Measurements from ENCODE around the gene ZNF324.
"Not testable (repeated sequence)": the region's sequence is repeated elsewhere in the genome, so short reads cannot be mapped to it uniquely, and the experiment has no call there.

The ZNF324 gene

DNA sequence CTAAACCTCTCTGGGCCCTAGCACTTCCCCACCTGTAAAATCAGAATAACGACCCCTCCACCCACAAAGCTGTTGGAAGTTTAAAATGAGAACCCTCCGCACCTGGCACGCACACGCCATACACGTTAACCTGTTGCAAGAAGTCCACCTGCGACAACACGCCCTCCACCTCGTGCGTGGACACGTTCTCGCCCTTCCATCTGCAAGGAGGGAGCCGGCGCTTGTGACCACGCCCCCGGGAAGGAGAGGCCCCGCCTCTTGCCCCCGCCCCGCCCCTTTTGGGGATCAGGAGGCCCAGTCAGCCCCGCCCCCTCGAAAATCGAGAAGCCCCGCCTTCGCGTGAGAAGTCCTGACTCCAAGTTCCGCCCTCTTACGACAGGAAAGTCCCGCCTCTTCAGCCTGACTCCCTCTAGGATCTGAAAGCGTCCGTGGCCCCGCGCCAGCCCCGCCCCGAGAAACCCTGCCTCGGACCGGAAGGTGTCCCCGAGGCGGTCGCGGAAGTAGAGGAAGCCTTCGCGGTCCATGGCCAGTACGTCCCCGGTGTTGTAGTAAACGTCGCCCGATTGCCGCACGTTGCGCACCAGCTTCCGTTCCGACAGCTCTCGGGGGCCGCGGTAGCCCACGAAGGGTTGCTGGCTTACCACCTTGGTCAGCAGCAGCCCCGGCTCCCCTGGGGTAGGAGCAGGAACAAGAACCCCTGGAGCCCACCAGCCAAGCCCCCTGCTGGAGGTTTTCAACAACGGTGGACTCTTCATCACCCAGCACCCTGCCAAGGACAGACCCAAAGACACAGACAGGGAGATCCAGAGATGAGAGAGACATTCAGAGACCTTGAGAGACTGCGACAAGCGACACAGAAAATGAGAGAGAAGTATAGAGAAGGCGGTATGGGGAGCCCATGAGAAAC is 32.4 kb downstream of the ZNF324 start:
- DNase-seq (ENCODE audit: low read depth in 2 of 2): peak; percentile 89 to 98

DNA sequence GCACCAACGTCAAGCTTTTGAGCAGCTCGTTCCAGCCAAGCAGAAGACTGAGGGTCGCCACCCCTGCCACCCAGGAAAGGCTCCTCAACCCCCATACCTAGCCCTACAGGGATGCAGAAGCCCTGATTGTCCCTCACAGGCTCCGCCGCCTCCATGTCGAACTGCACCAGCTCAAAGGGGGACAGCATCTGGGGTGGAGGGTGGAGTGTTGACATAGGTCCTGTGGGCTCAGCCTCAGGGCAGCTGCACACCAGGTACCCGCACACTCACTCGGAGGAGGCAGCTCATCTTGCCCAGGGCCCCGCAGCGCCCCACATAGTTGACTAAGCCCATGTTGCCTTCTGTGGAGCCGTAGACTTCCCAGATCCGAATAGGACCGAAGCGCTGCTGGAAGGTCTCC is 33.4 kb downstream of the ZNF324 start:
- no peak for DNase-seq (ENCODE audit: low read depth in 2 of 2)

DNA sequence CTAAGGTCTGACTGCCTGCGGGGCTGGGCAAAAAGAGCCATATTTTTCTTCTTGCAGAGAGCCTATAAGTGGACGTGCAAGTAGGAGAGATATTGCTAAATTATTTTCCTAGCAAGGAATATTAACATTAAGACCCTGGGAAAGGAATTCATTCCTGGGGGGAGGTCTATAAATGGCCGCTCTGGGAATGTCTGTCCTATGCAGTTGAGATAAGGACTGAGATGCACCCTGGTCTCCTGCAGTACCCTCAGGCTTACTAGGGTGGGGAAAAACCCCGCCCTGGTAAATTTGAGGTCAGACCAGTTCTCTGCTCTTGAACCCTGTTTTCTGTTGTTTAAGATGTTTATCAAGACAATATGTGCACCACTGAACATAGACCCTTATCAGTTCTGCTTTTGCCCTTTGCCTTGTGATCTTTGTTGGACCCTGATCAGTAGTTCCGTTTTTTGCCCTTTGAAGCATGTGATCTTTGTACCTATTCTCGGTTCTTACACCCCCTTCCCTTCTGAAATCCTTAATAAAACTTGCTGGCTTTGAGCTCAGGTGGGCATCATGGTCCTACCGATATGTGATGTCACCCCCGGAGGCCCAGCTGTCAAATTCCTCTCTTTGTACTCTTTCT is 40.8 kb downstream of the ZNF324 start:
- DNase-seq (ENCODE audit: low read depth in 2 of 2): not testable (repeated sequence)

DNA sequence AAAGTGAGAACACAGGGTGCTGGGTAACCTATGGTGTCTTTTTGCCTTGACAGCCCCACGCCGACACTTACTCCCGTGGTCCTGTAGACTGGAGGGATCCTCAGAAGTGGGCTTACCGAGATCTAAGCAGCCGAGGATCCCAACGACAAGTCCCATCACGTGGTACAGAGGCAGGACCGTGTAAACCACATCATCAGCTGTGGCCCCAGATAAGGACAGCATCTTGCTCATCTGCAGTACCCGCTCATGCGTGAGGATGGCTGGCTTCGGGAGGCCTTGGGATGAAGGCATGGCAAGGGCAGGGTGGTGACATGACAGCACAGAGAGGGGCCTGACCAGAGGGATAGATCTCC is 42.8 kb downstream of the ZNF324 start:
- no peak for DNase-seq (ENCODE audit: low read depth in 2 of 2)

DNA sequence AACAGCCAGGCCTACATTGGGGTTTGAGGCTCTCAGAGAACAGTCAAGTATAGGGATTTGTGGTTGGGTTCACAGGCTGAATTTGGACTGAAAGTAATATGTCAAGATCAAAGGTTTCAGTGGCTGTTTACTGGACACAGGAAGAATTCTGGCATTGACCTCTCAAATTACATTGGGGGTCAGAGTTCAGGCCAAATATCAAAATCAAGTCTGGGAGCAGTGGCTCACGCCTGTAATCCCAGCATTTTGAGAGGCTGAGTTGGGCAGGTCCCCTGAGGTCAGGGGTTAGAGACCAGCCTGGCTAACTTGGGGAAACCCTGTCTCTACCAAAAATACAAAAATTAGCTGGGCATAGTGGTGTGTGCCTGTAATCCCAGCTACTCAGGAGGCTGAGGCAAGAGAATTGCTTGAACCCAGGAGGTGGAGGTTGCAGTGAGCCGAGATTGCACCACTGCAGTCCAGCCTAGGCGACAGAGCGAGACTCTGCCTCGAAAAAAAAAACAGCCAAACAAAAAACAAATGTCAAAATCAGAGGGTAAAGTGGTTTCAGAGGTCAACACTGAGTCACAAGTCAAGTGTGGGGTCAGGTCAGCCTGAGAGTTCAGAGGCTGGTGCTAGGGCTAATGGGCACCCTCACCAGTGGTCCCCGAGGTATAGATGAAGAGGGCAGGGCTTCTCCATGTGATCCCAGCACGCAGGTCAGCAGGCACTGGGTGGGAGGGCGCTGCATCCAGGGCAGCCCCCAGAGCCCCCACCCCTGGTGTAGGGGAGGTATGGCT is 43.4 kb downstream of the ZNF324 start:
- no peak for DNase-seq (ENCODE audit: low read depth in 2 of 2)

DNA sequence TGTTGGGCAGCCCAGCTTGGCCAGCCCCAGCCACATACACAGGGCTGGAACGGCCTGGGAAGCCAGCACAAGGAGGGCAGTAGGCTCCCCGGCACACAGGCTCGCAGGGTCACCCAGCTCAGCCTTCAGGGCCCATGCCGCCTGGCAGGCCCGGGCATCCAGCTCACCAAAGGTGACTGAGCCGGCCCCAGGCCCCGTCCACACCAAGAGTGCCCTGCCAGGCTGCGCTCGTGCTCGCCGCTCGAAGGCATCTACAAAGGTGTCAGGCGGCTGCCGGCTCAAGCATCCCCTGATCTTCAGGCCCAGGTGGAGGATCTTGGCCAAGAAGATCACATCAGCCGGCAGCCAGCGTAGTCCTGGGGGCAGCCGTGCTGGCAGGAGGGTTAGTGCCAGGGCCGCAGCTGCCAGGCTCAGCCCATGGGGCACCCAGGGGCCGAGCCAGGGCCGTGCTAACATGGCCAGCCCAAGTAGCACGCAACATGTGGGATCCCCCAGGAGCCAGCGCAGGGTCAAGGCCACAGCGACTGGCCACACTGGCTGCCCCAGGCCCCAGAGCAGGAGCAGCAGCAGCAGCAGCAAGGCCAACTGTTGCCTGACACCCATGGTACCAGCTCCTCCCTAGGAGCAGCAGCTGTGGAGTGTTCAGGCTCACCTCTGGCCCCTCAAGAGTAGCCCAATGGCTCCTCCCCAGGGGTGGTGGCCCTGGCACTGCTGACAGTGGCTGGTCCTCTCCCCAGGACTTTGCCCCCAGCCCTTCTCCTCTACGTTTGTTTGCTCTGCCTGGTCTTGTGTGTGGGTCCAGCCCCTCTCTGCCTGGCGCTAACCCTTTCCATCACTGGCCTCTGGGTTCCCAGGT is 44.7 kb downstream of the ZNF324 start, which contains the start of gene SLC27A5:
SLC27A5 (minus strand) TSS at position 640 of the 856 bp plus-strand sequence; CDS start at position 603, 37 bp downstream.
- DNase-seq (ENCODE audit: low read depth in 2 of 2): no peak

DNA sequence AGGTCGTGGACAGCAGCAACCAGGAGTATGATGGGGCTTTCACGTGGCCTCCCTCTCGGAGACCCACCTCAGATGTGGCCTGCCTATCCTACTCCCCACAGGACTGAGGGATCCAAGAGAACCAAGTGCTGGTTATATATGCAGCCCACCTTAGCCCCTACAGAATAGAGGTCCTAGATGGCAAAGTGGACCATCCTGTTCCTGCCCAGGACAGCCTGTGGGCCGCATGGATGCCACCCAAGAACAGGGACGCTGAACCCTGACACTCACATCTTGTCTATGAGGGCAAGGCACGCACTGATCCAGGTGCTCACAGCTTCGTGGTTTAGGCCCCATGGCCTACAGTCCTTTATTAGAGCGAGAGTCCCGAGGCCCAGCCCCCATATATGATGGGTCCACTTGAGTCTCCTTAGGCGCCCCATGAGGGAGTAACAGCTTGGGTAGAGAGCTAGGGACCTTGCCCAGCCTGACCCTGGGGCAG is 46.4 kb downstream of the ZNF324 start:
- DNase-seq (ENCODE audit: low read depth in 2 of 2): no peak

DNA sequence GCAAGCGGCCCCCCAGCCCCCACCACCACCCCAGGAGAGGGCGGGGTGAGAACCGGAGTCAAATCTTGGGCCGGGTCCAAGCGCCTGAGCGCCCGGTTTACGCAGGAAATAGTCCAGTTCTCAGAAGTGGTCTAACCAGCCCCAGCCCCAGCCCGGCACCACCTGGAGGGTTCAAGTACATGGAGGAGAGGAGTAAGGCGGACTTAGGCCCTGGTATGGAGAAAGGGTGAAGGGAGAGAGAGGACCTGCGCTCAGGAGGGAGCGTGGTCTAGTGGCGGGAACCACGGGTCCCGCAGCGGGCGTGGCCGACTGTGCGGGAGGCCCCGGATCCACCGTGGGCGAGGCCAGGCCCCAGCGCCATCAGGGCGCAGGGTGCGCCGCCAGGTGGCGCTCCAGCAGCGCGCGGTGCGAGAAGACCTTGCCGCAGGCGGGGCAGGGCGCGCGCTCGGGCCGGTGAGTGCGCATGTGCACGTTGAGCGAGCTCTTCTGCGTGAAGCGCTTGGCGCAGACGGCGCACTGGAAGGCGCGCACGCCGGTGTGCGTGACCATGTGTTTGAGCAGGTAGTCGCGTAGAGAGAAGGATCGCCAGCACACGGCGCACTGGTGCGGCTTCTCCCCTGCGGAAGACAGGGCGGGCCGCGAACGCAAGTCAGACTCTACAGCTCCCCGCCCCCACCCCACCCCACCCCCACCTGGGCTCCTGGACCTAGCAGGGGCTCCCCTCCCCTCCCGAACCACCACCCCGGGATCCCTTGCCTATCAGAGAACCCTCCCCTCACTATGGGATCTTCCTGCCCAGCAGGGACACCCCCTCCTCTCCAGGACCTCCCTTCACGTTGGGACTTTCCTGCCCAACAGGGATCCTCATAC is 47.0 kb downstream of the ZNF324 start:
- DNase-seq (ENCODE audit: low read depth in 2 of 2): peak; percentile 88 to 89

DNA sequence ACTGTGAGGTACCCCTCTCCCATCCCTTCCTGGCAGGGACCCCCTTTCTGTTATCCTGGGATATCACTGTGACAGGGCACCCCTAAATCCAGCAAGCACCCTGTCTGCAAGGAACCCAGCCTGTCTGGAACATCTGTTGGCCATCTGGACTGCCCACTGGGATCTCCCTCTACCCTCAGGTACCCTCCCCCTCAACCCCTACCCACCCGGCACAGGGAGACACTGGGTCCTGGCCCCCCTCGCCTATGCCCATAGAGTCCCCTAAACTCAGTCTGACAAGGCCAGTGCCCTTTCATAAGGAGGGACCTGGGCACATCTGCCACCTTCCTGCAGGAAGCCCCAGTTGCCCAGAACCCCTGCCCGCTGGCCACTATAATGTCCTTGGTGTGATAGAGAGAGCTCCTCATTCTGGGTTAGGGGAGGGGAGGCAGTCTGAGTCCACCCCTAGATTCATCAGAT is 47.7 kb downstream of the ZNF324 start:
- no peak for DNase-seq (ENCODE audit: low read depth in 2 of 2)

DNA sequence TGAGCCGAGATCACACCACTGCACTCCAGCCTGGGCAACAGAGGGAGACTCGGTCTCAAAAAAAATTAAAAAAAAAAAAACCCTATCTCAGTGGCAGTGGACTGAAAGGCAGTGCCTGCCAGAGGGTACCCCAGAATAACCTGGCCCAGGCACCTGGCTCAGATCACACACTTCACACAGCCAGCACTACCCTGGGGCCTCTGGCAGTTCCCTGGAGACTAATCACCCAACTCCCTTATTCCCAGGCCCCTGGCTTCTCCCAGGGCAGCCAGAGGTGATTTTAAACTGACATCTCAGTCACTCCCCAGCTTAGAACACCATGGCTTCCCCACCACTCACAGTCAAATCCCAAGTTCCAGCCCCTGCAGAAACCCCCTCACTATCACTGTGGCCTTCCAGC is 48.4 kb downstream of the ZNF324 start:
- no peak for DNase-seq (ENCODE audit: low read depth in 2 of 2)

DNA sequence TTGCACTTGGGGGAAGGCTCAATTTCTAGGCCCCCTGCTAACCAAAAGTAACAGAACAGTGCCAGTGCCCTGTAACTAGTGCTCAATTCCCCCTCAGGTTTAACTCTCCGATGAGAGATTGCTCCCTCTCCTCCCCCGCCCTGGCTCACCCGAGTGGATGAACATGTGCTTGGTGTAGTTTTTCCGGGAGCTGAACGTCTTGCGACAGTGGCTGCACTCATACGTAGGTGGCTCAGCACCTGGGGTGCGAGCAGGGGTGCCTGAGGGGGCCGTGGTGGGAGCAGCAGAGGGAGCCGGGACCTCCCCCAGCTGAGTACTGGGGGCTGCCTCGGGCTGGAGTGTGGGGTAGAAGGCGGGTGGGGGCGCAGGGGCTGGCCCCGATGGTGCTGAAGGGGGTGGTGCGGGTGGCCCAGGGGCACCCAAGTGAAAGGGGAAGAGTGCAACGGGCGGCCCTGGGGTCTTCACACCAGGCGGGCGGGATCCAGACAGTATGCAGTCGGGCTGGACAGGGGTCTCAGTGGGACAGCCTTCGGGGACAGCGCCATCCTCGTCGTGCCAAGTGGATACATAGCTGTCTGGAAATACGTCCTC is 49.5 kb downstream of the ZNF324 start:
- no peak for DNase-seq (ENCODE audit: low read depth in 2 of 2)

DNA sequence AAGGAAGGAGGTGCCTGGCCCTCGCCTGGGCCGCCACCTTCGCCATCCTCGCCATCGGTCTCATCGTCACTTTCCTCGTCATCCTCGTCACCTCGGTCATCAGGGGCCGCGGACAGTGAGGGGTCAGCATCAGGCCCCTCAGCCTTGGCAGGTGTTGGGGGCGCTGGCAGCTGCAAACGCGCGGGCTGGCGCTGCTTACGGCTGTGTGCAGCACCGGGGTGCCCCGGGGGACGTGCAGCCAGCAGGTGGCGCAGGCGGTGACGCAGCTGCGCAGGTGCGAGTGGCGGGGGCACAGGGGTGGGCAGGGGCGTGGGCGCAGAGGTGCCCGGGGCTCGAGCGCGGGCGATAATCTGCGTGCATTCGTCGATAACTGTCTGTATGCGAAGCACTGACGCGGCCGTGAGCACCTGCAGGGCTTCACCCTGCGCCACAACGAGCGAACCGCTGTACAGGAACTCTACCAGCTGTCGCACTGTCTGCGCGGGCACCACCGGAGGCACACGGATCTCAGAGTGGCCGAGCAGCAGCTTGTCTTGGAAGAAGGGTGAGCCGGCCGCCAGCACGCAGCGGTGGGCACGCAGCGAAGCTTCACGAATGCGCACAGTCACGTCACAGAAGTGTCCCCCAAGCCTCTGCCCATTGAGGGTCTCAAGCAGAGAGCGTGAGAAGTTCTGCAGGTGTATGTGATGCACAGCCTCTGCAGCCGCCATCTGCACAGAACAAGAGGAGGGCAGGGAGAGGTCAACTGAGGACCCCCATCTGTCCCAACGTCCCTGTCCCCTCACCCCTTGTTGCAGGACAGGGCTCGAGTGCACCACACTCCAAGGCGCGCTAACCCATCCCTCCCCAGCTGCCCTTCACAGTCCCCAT is 50.3 kb downstream of the ZNF324 start:
- DNase-seq (ENCODE audit: low read depth in 2 of 2): no peak

DNA sequence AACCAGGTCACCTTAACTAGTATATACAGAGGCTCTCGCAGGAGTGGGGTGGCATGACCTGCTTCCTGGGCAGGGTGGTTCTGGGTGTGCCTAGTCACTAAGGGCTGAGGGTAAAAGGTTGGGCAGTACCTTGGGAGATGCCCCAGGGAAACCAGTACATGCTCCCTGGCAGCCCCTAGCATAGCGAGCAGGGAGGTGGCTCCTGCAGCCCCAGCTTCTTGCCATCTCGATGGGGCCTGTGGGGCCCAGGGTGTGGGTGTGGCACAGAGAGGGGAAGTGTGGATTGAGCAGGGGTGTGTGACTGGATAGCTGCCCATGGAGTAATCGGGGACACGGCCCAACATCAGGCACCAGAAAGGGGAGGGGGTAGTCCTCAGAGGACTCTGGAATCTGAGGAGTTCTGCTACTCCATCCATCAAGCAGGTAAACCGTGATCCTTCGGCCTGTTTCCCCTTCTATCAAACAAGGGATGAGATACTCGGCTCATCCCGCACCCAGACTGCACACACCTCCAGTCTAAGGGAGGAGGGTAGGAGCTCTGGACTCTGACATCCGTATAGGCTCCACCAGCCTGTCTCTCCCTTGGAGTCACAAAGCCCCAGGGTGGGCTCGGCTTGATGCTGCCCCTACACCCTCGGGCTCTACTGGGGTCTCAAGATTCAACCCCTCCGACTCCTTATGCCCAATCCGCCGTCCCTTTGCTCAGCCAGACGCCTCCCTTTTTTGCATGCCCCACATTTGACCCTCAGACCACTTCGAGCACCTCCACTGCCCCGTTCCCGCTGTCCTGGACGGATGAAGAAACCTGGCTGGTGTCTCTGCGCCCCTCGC is 51.6 kb downstream of the ZNF324 start:
- no peak for DNase-seq (ENCODE audit: low read depth in 2 of 2)

DNA sequence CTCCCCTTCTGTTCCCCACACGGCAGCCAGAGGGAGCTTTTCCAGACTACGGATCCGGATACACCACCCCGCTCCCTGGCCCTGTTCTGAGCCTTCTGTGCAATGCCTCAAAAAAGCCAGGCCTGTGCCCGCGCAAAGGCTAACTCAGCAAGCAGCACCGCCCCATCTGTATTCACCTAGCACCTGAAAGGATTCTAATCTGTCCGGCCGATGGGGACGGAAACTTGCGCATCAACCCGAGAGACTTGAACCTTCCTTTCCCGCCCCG is 52.1 kb downstream of the ZNF324 start:
- no peak for DNase-seq (ENCODE audit: low read depth in 2 of 2)

DNA sequence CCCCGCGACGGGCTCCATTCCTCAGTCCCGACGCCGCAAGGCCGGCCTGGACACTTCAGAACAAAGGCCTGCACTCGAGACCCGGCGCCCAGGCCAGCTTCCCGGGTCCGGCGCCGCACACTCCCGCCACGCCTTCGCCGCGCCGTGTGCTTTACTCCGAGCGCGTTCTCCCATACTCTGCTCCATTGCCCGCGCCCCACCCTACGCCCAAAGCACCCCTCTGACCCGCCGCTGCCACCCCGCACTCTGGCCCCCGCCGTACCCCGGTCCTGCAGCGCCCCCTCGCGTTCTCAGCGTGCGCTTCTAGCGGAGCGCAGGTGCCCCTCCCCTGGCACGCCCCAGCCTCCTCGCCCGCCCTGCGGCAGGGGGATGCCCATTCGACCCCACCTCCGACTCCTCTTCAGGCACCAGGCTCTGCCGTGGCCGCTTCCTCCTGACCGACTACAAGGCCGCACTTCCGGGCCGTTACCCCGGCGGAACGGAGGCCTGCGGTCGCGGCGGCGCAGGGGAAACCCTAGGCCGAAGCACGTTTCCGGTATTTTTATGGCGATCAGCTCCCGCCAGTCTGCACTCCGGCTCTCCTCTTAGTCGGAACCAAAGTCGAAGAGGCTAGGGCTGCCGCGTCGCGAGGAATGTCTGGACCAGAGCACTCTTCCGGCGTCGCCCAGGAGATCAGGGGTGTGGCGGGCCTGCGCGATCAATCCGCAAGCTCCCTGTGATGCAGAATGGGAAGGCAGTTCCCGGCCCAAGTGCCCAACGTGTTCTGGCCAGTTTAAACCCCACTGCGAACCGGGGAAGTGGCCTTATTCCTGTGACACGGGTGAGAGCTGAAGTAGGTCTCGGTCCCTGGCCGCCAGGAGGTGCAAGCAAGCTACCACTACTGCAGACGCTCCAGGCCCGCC is 52.7 kb downstream of the ZNF324 start, which contains the start of gene ZBTB45:
ZBTB45 (minus strand) TSS at position 456 of the 902 bp plus-strand sequence. CDS start 2,137 bp downstream, outside the sequence.
- peak; percentile 68 to 81 for DNase-seq (ENCODE audit: low read depth in 2 of 2)

DNA sequence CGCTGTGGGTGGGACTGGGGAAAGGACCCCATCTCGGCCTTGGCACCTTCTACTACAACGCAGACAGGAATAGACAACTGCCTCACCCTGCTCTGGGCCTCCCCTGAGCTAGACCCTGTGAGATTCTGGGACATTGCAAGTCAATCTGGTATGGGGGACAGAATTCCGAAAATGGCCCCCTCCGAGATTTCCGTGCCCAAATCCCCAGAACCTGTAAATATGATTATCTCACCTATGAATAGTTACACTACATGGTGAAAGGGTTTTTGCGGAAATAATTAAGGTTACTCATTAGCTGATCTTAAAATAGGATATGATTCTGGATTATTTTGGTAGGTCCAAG is 53.3 kb downstream of the ZNF324 start:
- no peak for DNase-seq (ENCODE audit: low read depth in 2 of 2)

DNA sequence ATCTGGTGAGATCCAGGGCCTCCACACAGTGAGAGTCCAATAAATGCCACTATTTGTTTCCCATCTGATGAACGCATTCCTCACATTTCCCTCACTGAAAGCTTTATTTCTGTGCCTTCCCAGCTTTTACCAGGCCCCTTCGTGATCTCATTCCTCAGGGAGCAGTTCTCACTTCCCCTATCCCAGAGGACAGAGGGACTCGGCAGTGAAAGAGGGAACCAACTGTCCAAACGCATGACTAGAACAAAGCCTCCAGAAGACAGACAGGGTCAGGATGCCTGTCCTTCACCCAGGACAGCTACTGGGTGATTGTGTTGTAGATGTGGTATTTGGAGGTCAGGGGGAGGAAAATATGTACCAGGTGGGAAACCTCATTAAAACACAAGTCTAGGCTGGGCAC is 54.8 kb downstream of the ZNF324 start:
- DNase-seq (ENCODE audit: low read depth in 2 of 2): no peak

Measured in stimulated activated CD4-positive, alpha-beta T cell treated with anti-CD3 and anti-CD28 coated beads, Interleukin-1b, Interleukin-23, amount 100 ng/mL, for 1 hour (primary cell).